Posterior cingulate gyrus (tissue), 11 donors: ENCODE results near the gene WFS1.
A peak's percentile ranks its signal among the peaks of the same experiment; 100 is the strongest.

Source experiments
- DNase-seq, 10 donors: peaks; one replicate each; pipeline versions ENCODE4 v3.0.0 to v3.0.0-alpha.2; 2020 to 2021; ENCODE audit warnings: mixed read lengths in 3 of 10
- intact Hi-C: fragments of 100-400 bp; cut with DNase I; formaldehyde crosslinking; loops from one replicate; pipeline ENCODE4 v1.15.1; 2023

Gene WFS1

GRCh38 chr4:6347511-6348045 lies 77.9 kb downstream of the WFS1 start:
- peak in 1 of 10 donors; percentile 63 for DNase-seq
- intact Hi-C loops: no loop called here

GRCh38 chr4:6348408-6348807 lies 78.8 kb downstream of the WFS1 start:
- DNase-seq: peak in 1 of 10 donors; percentile 22
- intact Hi-C loops: no loop called here

GRCh38 chr4:6349896-6350603 lies 80.4 kb downstream of the WFS1 start:
- peak in 1 of 10 donors; percentile 78 for DNase-seq
- intact Hi-C loops: no loop called here

GRCh38 chr4:6350646-6351045 lies 81.0 kb downstream of the WFS1 start:
- intact Hi-C loops: no loop called here
- peak in 2 of 10 donors; percentile 41 to 78 for DNase-seq

- intact Hi-C loops: no loop called here
- peak in 2 of 10 donors; percentile 67 for DNase-seq
Observed at GRCh38 chr4:6351246-6352000, 81.8 kb downstream of the WFS1 start.

- intact Hi-C loops: no loop called here
- DNase-seq: peak in 1 of 10 donors; percentile 72
Observed at GRCh38 chr4:6352031-6352692, 82.5 kb downstream of the WFS1 start.
